CD4-positive, alpha-beta T cell treated with Interleukin-17A for 4 hours (primary cell): ENCODE data around the gene PARVB.

Experiments used
- DNase-seq: peaks from one replicate; pipeline ENCODE4 v3.0.0-alpha.2; 2020; ENCODE audit warnings: mixed read lengths

PARVB gene

DNA sequence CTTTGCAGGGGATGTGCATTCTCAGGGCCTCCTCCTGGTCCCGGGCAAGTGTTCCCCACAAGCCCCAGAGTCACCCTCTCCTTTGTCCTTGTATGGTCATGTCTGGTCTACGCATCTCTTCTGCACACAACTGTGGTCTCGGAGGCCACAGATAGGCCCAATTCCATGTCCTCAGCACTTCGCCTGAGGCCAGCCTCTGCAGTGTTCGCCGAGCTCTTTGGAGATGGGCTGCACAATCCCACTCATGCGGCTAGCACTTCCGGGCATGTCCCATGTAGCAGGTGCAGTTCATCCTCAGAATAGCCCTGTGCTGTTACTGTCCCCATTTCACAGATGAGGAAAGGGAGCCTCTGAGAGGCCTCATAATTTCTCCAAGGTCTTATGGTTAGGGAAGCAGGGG, 164.2 kb downstream of the PARVB start:
- no peak for DNase-seq

GRCh38 chr22:44188986-44189630, 165.0 kb downstream of the PARVB start:
- DNase-seq: no peak

DNA sequence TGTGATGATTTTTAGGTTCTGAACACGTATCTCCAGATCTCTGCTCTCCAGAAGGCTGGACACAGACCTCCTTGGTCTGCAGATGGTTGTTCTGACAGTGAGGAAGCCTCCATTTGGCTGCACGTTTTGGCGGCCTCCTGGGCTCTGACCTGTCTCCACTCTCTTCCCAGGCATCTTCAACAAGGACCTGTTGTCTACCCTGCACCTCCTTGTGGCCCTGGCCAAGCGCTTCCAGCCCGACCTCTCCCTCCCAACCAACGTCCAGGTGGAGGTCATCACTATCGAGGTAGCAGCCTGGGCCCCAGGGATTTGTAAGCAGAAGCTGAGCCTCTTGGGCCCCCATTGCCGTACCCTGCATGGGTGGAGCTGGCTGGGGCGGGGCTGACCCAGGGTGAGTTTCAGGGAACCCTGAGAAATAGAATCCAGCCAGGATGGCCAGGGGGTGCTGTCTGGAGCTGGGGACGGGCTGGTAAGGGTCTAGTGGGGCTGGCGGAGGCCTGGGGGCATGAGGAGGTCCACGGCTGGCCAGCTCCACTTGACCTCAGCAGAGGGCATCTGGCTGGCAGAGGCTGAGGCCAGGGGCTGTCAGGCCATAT, 166.4 kb downstream of the PARVB start:
- DNase-seq: no peak

- no peak for DNase-seq
Observed at GRCh38 chr22:44191036-44191454, 166.9 kb downstream of the PARVB start.

GRCh38 chr22:44192098-44192815, 168.2 kb downstream of the PARVB start:
- peak; percentile 30 for DNase-seq

- DNase-seq: no peak
Observed at GRCh38 chr22:44192816-44193534, 168.9 kb downstream of the PARVB start.

GRCh38 chr22:44193535-44193891, 169.4 kb downstream of the PARVB start:
- peak; percentile 26 for DNase-seq

DNA sequence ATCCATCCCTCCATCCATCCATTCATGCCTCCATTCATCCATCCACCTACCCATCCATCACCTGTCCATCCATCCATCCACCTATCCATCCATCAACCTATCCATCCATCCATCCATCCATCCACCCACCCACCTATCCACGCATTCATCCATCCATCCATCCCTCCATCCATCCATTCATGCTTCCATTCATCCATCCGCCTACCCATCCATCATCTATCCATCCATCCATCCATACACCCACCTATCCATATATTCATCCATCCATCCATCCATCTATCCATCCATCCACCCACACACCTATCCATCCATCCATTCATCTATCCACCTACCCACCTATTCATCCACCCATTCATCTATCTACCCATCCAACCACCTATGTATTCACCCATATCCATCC, 170.5 kb downstream of the PARVB start:
- DNase-seq: no peak

DNA sequence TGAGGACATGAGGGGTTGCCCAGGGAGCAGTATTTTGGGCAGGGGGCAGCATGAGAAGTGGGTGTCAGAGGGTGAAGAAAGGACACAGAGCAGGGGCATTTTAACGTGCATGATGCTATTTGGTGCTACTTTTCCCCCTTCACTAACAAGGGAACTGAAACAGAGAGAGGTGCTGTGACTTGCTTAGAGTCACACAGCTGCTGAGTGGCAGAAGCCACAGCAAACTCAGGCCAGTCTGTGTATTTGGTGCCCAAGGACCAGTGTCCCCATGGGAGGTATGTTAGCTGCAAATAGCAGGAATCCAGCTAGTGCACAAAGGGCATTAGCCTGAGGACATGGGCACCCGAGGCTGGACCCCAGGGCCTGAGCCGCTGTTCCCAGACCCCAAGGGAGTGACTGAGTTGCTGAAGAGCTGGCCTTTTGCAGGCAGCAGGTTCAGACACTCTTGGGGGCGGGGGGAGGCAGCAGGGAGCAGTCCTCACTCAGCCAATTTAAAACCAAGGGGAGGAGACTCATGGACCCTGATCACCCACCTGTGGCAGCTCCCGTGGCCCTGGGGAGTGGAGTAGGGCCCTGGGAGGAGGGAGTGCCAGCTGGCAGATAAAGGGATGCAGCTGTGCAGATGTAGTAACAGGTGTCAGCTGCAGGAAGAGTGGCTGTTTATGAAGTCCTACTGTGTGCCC, 171.2 kb downstream of the PARVB start:
- DNase-seq: no peak

- DNase-seq: no peak
Observed at GRCh38 chr22:44196241-44196640, 172.1 kb downstream of the PARVB start.

GRCh38 chr22:44196731-44197131, 172.6 kb downstream of the PARVB start:
- no peak for DNase-seq

- no peak for DNase-seq
Observed at GRCh38 chr22:44197271-44197670, 173.2 kb downstream of the PARVB start.

DNA sequence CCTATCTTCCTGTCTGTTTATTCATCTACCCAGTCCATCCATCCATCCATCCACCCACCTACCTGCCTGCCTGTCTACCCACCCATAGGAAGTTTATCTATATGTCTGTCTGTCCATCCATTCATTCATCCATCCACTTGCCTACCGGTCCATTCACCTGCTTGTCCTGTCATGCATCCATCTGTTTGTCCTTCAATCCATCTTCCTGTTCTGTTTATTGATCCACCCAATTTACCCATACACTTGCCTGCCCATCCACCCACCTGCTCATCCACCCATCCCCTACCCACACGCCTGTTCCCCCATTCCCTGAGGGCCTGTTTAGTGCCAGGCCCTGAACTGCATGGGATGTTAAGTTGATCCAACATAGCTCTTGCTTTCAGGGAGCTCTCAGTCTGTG, 175.1 kb downstream of the PARVB start:
- DNase-seq: no peak

DNA sequence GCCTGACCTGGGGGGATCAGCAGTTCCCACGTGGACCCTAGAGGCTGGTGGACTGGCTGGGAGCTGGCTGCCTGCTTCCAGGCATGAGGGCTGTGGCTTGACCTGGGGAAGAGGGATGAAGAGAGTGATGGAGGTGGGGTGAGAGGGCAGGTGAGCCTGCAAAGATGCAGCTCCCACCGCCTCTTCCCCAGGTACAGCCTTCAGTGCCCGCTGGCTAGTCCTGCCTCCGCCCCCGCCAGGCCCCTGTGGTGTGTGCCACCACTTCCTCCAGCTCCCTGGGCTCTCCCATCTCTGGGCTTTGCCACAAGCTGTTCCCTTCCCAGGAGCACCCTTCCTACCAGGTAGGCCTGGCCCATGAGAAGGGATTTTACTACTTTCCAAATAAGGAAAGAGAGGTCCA, 175.8 kb downstream of the PARVB start:
- DNase-seq: no peak

- DNase-seq: no peak
Observed at GRCh38 chr22:44200451-44200850, 176.3 kb downstream of the PARVB start.

GRCh38 chr22:44200855-44201550, 176.9 kb downstream of the PARVB start:
- no peak for DNase-seq

GRCh38 chr22:44201665-44202064, 177.6 kb downstream of the PARVB start:
- no peak for DNase-seq

DNA sequence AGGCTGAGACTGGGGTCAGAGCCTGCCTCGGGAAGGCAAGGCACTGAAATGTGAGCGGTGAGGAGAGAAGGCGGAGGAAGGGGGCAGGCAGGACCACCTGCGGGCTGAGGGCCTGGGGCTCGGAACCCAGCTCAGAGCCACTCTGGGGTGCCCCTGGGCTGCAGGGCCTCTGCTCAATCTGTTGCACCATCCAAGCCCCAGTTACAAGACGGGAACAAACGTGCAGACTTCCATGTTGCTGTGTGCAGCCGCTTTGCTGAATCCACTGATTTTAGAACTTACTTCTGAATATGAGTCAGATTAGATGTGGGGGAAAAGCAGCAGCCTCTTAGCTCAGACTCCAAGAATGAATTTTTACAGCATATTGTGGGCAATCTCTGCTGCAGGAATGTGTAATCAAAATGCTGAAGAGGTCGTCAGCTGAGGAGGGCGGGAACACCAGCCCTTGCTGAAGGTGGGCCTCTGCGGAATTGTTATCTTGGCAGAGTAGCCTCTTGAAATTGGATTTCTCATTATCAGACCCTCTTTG, 178.2 kb downstream of the PARVB start:
- no peak for DNase-seq

DNA sequence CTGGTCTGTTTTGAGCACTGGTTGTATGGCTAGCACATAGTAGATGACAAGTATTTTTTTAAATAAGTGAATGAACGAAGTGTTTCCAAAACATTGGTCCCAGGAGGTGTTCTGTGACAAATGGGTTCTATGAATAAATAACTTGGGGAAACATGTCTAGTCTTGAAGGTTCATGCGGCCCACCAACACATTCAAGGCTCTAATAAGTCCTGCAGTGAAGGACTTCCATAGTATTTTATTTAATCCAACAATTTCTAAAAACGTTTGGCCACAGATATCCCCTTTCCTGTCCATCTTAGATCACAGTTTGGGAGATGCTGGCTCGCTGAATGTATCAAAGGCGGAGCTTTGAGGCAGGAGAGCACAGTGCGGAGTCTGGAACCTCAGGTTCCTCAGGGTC, 179.1 kb downstream of the PARVB start:
- DNase-seq: no peak

DNA sequence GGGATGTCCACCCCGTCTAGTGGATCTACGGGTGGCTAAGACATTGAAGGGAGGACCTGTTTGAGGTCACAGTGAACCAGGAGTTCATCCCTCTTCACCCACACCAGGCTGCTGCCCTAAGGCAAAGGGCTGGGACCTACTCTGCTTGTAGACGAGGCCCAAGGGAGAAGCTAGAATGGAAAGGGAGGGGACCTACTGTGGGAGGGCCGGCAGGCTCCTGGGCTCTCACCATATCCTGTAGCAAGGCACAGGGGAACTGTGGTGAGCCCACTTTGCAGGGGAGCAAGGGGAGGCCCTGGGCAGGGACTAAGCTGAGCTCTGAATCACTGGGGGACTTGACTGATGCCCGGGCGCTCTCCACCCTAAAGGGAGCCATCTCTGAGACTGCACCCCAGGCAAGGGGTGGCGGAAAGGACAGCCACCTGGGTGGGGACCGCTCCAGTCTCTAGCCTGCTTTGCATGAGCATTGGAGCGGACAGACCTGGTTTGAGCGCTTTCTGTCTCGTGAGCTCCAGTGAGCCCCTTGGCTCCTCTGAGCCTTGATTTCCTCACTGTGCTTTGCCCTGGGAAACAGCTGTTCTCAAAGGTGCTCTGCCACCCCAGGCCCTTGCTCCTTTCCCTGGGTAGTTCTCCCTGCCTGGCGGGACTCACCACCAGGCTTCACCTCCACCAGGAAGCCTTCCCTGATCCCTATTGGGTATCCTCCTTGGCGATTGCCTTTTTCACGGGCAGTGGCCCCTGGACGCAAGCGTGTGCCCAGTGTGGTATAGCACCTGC, 180.8 kb downstream of the PARVB start:
- no peak for DNase-seq
